Neural progenitor cell (in vitro differentiated cells): ENCODE measurements around the gene XAGE3. TPM values are rescaled to one million over a fixed set of nuclear protein-coding genes. Genes with fewer than 3 reads are reported as not detected.

Experiments used
- DNase-seq: peaks from one replicate; pipeline ENCODE4 v3.0.0-alpha.2; 2016; ENCODE audit warnings: low spot score
- H2AFZ ChIP-seq: fragments of 200-600 bp; sonication (generic); replicated peaks from 2 replicates; pipeline ENCODE4 v1.6.1; 2016; ENCODE audit warnings: antibody characterized with exemption
- H3F3A ChIP-seq: fragments of 200-600 bp; sonication (generic); 2 replicates; pipeline ENCODE4 v1.6.1; 2016; ENCODE audit warnings: antibody characterized with exemption, low read depth
- H3K27ac ChIP-seq: fragments of 200-600 bp; sonication (generic); 2 replicates; pipeline ENCODE4 v1.5.1; 2016; ENCODE audit warnings: mild to moderate bottlenecking
- H3K27me3 ChIP-seq: fragments of 200-600 bp; sonication (generic); 2 replicates; pipeline ENCODE4 v1.6.1; 2016; ENCODE audit warnings: mild to moderate bottlenecking, moderate library complexity
- H3K36me3 ChIP-seq: fragments of 200-600 bp; sonication (generic); 2 replicates; pipeline ENCODE4 v1.5.1; 2016
- H3K4me1 ChIP-seq: fragments of 200-600 bp; sonication (generic); 2 replicates; pipeline ENCODE4 v1.6.1; 2016; ENCODE audit warnings: mixed run types
- H3K4me2 ChIP-seq: fragments of 200-600 bp; sonication (generic); 2 replicates; pipeline ENCODE4 v1.6.1; 2016
- H3K4me3 ChIP-seq: fragments of 200-600 bp; sonication (generic); 2 replicates; pipeline ENCODE4 v1.5.1; 2016
- H3K79me2 ChIP-seq: fragments of 200-600 bp; sonication (generic); 2 replicates; pipeline ENCODE4 v1.6.1; 2016; ENCODE audit warnings: low read depth
- H3K9ac ChIP-seq: fragments of 200-600 bp; sonication (generic); 2 replicates; pipeline ENCODE4 v1.6.1; 2016
- H3K9me3 ChIP-seq: fragments of 200-600 bp; sonication (generic); 2 replicates; pipeline ENCODE4 v1.5.1; 2016; ENCODE audit warnings: low read depth
- H4K20me1 ChIP-seq: fragments of 200-600 bp; sonication (generic); 2 replicates; pipeline ENCODE4 v1.6.1; 2016; ENCODE audit warnings: low read depth
- H3K27ac Mint-ChIP-seq: 3 replicates; pipeline ENCODE4 v1.8.0; 2021; ENCODE audit warnings: mixed read lengths
- H3K27me3 Mint-ChIP-seq: 2 replicates; pipeline ENCODE4 v1.8.0; 2022; ENCODE audit warnings: low read depth, mild to moderate bottlenecking, inconsistent platforms, moderate library complexity, mixed read lengths; ENCODE audit not compliant: insufficient read depth
- H3K36me3 Mint-ChIP-seq: 3 replicates; pipeline ENCODE4 v1.8.0; 2021; ENCODE audit warnings: mixed read lengths
- H3K4me1 Mint-ChIP-seq: 3 replicates; pipeline ENCODE4 v1.8.0; 2021; ENCODE audit warnings: mixed read lengths
- H3K4me3 Mint-ChIP-seq: 3 replicates; pipeline ENCODE4 v1.8.0; 2021; ENCODE audit warnings: mild to moderate bottlenecking, moderate library complexity, mixed read lengths
- H3K9me3 Mint-ChIP-seq: 3 replicates; pipeline ENCODE4 v1.8.0; 2020; ENCODE audit warnings: mixed read lengths
- CTCF ChIP-seq: fragments of 200-600 bp; sonication (generic); IDR thresholded peaks from 2 replicates; pipeline ENCODE4 v1.5.1; 2017; ENCODE audit warnings: antibody characterized with exemption, mild to moderate bottlenecking
- EZH2 ChIP-seq: fragments of 200-600 bp; sonication (generic); IDR thresholded peaks from 2 replicates; pipeline ENCODE4 v1.6.1; 2017; ENCODE audit warnings: antibody characterized with exemption, mild to moderate bottlenecking, moderate library complexity
- EZH2phosphoT487 ChIP-seq: fragments of 200-600 bp; sonication (generic); IDR thresholded peaks from 2 replicates; pipeline ENCODE4 v1.6.1; 2017; ENCODE audit warnings: antibody characterized with exemption
- total RNA-seq: library from RNA; depleted of rRNA; stranded (reverse); fragments of >200 nt; gene quantifications from 2 replicates; pipeline ENCODE4 v1.2.3, GENCODE V29; 2015; ENCODE audit warnings: low replicate concordance

Gene XAGE3
- total RNA-seq, 1 donor from 2014 or later = not detected

DNA sequence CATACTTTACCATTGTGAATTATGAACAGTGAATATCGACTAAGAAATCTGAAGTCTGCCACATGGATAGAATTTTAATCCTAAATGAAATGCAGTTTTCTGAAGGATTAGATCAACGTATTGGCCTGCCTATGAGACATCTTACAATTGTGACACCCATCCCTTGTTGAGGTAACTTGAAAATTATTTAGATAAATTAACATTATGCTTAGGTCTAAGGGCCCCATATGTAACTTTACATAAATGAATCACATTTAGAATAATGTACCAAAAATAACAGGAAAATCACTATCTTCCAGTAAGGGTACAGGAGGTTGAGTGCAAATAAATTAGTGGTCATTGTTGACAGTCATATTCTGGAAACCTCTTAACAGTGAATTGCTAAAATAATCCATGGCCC lies 43.3 kb downstream of the XAGE3 start:
- Histone ChIP-seq H3F3A (no peaks in the 10 kb centered on the region), H2AFZ (no peak overlapping the region), H3K4me1 (no peaks in the 10 kb centered on the region), H4K20me1 (no peaks in the 10 kb centered on the region), H3K79me2 (no peaks in the 10 kb centered on the region), H3K4me2 (no peak overlapping the region), H3K9me3 (no peaks in the 10 kb centered on the region), H3K27ac (no peak overlapping the region), H3K36me3 (no peaks in the 10 kb centered on the region), H3K4me3 (no peak overlapping the region), H3K9ac (no peak overlapping the region), H3K27me3 (no peaks in the 10 kb centered on the region)
- no peak overlapping the region for H3K27ac Mint-ChIP-seq
- DNase-seq = no peak
- TF ChIP-seq EZH2phosphoT487 (no peak), EZH2 (no peak), CTCF (no peak)
- H3K4me3 Mint-ChIP-seq = no peak overlapping the region
- no peaks in the 10 kb centered on the region for H3K36me3 Mint-ChIP-seq
- H3K4me1 Mint-ChIP-seq = no peaks in the 10 kb centered on the region
- H3K27me3 Mint-ChIP-seq = peaks cover 4% of the 10 kb centered on the region
- H3K9me3 Mint-ChIP-seq = peaks cover 15% of the 10 kb centered on the region

- Histone ChIP-seq H2AFZ (no peak overlapping the region), H3K36me3 (no peaks in the 10 kb centered on the region), H3K9me3 (no peaks in the 10 kb centered on the region), H3F3A (no peaks in the 10 kb centered on the region), H4K20me1 (no peaks in the 10 kb centered on the region), H3K79me2 (no peaks in the 10 kb centered on the region), H3K4me1 (no peaks in the 10 kb centered on the region), H3K4me2 (no peak overlapping the region), H3K9ac (no peak overlapping the region), H3K4me3 (no peak overlapping the region), H3K27me3 (no peaks in the 10 kb centered on the region), H3K27ac (no peak overlapping the region)
- Mint-ChIP-seq H3K9me3 (no peaks in the 10 kb centered on the region), H3K4me3 (no peak overlapping the region), H3K27ac (no peak overlapping the region), H3K4me1 (no peaks in the 10 kb centered on the region), H3K27me3 (peaks cover 2% of the 10 kb centered on the region), H3K36me3 (no peaks in the 10 kb centered on the region)
- TF ChIP-seq CTCF (no peak), EZH2phosphoT487 (no peak), EZH2 (no peak)
- no peak for DNase-seq
Observed at GRCh38 chrX:52821079-52821760, 46.7 kb downstream of the XAGE3 start.

GRCh38 chrX:52819788-52820187 lies 48.1 kb downstream of the XAGE3 start:
- H2AFZ ChIP-seq = no peak overlapping the region
- no peaks in the 10 kb centered on the region for H3K36me3 Mint-ChIP-seq

More at GRCh38 chrX:52819788-52820187, 48.1 kb downstream of the XAGE3 start:
- no peaks in the 10 kb centered on the region for H3K36me3 ChIP-seq
- peaks cover 2% of the 10 kb centered on the region for H3K27me3 Mint-ChIP-seq
- no peaks in the 10 kb centered on the region for H3F3A ChIP-seq
- H3K27ac Mint-ChIP-seq = no peak overlapping the region
- H3K79me2 ChIP-seq = no peaks in the 10 kb centered on the region
- H3K4me3 ChIP-seq = no peak overlapping the region
- H3K9ac ChIP-seq = no peak overlapping the region
- no peak overlapping the region for H3K4me2 ChIP-seq
- DNase-seq = no peak
- H3K4me1 ChIP-seq = no peaks in the 10 kb centered on the region
- no peak overlapping the region for H3K27ac ChIP-seq
- no peak overlapping the region for H3K4me3 Mint-ChIP-seq
- no peaks in the 10 kb centered on the region for H3K4me1 Mint-ChIP-seq
- H3K9me3 ChIP-seq = no peaks in the 10 kb centered on the region
- no peaks in the 10 kb centered on the region for H3K9me3 Mint-ChIP-seq
- H3K27me3 ChIP-seq = no peaks in the 10 kb centered on the region
- TF ChIP-seq CTCF (no peak), EZH2 (no peak), EZH2phosphoT487 (no peak)
- no peaks in the 10 kb centered on the region for H4K20me1 ChIP-seq

Other genes starting within 250 kb of the XAGE3 start
- not detected in 2 replicates for gene SSX7, start 213.2 kb downstream of the XAGE3 start, total RNA-seq
- gene SSX2, start 160.9 kb downstream of the XAGE3 start, total RNA-seq = not detected in 2 replicates
- gene SSX2B, start 116.8 kb downstream of the XAGE3 start, total RNA-seq = not detected in 2 replicates
- gene SPANXN5, start 70.7 kb downstream of the XAGE3 start, total RNA-seq = not detected in 2 replicates
- not detected in 2 replicates for gene XAGE5, start 56.8 kb downstream of the XAGE3 start, total RNA-seq
- gene FAM156B, start 29.2 kb upstream of the XAGE3 start, total RNA-seq = 14.1 and 15.8 TPM in 2 replicates
- gene FAM156A, start 90.4 kb upstream of the XAGE3 start, total RNA-seq = 23.4 and 27.8 TPM in 2 replicates
- gene GPR173, start 180.7 kb upstream of the XAGE3 start, total RNA-seq = 6.3 and 13.2 TPM in 2 replicates
- 35.5 and 37.1 TPM in 2 replicates for gene TSPYL2, start 214.3 kb upstream of the XAGE3 start, total RNA-seq
- 19.0 and 30.9 TPM in 2 replicates for gene KANTR, start 226.1 kb upstream of the XAGE3 start, total RNA-seq